ENCODE data around the gene GPD2.
A peak's percentile ranks its signal among the peaks of the same experiment; 100 is the strongest.

The GPD2 gene

GRCh38 chr2:156512451-156512850 is 76.3 kb downstream of the GPD2 start:
- no peak overlapping the region for H3K4me3 ChIP-seq (ENCODE audit: low read depth, low read length)
- no peaks in the 10 kb centered on the region for H3K9me3 ChIP-seq (ENCODE audit: control insufficient read depth, insufficient read depth, low read depth, low read length)
- ChIA-PET POLR2A (no interaction called here), CTCF (no interaction called here)
- peaks cover 0 to 3% of the 10 kb centered on the region in 2 experiments; a peak in 1 of 3 replicates for H3K36me3 ChIP-seq (ENCODE audit: control insufficient read depth in 2 of 2, insufficient read depth in 1 of 2, low read length in 2 of 2)
- H3K4me1 ChIP-seq (ENCODE audit: control insufficient read depth, insufficient read depth, low read length) = no peaks in the 10 kb centered on the region
- no peak overlapping the region for H3K27ac ChIP-seq (ENCODE audit: extremely low read depth, low read depth, low read length)
- no peak for TF ChIP-seq ZSCAN23 (tag by site-specific recombination; IDR thresholded peaks at IDR 0.05)
- peak; percentile 66; the same call in 1 of the 2 replicates for TF ChIP-seq FEZF1 (tag by site-specific recombination; IDR thresholded peaks at IDR 0.05)
- TF ChIP-seq ZIC2 (tag by site-specific recombination; IDR thresholded peaks at IDR 0.05) = no peak

- no peak overlapping the region for H3K4me3 ChIP-seq (ENCODE audit: low read depth, low read length)
- no peaks in the 10 kb centered on the region for H3K9me3 ChIP-seq (ENCODE audit: control insufficient read depth, insufficient read depth, low read depth, low read length)
- POLR2A ChIA-PET = no interaction called here
- peaks cover 0 to 3% of the 10 kb centered on the region in 2 experiments; a peak in 1 of 3 replicates for H3K36me3 ChIP-seq (ENCODE audit: control insufficient read depth in 2 of 2, insufficient read depth in 1 of 2, low read length in 2 of 2)
- H3K4me1 ChIP-seq (ENCODE audit: control insufficient read depth, insufficient read depth, low read length) = no peaks in the 10 kb centered on the region
- CTCF ChIA-PET = interaction anchor here (0.7 kb wide), 1 partner anchor 218 kb away, joined by 3 read pairs; no protein-coding TSS in a partner anchor
- H3K27ac ChIP-seq (ENCODE audit: extremely low read depth, low read depth, low read length) = no peak overlapping the region
- TF ChIP-seq AEBP2 (tag by site-specific recombination; IDR thresholded peaks at IDR 0.05; ENCODE audit: borderline replicate concordance) = no peak
Observed at GRCh38 chr2:156513219-156513618, 77.0 kb downstream of the GPD2 start.

- Histone ChIP-seq H3K27ac (ENCODE audit: extremely low read depth, low read depth, low read length) (no peak overlapping the region), H3K36me3 (ENCODE audit: control insufficient read depth in 2 of 2, insufficient read depth in 1 of 2, low read length in 2 of 2) (peaks cover 0 to 3% of the 10 kb centered on the region in 2 experiments; a peak in 1 of 3 replicates), H3K4me3 (ENCODE audit: low read depth, low read length) (no peak overlapping the region), H3K4me1 (ENCODE audit: control insufficient read depth, insufficient read depth, low read length) (no peaks in the 10 kb centered on the region), H3K9me3 (ENCODE audit: control insufficient read depth, insufficient read depth, low read depth, low read length) (no peaks in the 10 kb centered on the region)
- CTCF ChIA-PET = no interaction called here
- TF ChIP-seq ZNF549 (tag by site-specific recombination; IDR thresholded peaks at IDR 0.05) = no peak
- TF ChIP-seq ZNF777 (tag by site-specific recombination; IDR thresholded peaks at IDR 0.05; ENCODE audit: borderline replicate concordance) = no peak
- no peak for TF ChIP-seq ZNF350 (tag by site-specific recombination; IDR thresholded peaks at IDR 0.05)
- POLR2A ChIA-PET = no interaction called here
Observed at GRCh38 chr2:156517419-156517818, 81.2 kb downstream of the GPD2 start.

GRCh38 chr2:156518138-156518537 is 82.0 kb downstream of the GPD2 start:
- H3K9me3 ChIP-seq (ENCODE audit: control insufficient read depth, insufficient read depth, low read depth, low read length) = no peaks in the 10 kb centered on the region
- no peak overlapping the region for H3K4me3 ChIP-seq (ENCODE audit: low read depth, low read length)
- CTCF ChIA-PET = interaction anchor here (0.6 kb wide), 1 partner anchor 665 kb away, joined by 5 read pairs; no protein-coding TSS in a partner anchor
- H3K27ac ChIP-seq (ENCODE audit: extremely low read depth, low read depth, low read length) = no peak overlapping the region
- POLR2A ChIA-PET = no interaction called here
- no peak for TF ChIP-seq ZNF548 (tag by site-specific recombination; IDR thresholded peaks at IDR 0.05)
- no peak for TF ChIP-seq ZNF677 (tag by site-specific recombination; IDR thresholded peaks at IDR 0.05)
- no peak for TF ChIP-seq ZNF211 (tag by site-specific recombination; IDR thresholded peaks at IDR 0.05; ENCODE audit: low read depth)
- no peak for TF ChIP-seq ZNF747 (tag by site-specific recombination; IDR thresholded peaks at IDR 0.05)
- TF ChIP-seq ZNF19 (tag by site-specific recombination; IDR thresholded peaks at IDR 0.05; ENCODE audit: low read depth) = no peak
- TF ChIP-seq GLI2 (tag by site-specific recombination; IDR thresholded peaks at IDR 0.05; ENCODE audit: borderline replicate concordance, low read depth) = no peak
- no peak for TF ChIP-seq YY2 (tag by site-specific recombination; IDR thresholded peaks at IDR 0.05)
- TF ChIP-seq ZNF791 (tag by site-specific recombination; IDR thresholded peaks at IDR 0.05) = no peak
- H3K36me3 ChIP-seq (ENCODE audit: control insufficient read depth in 2 of 2, insufficient read depth in 1 of 2, low read length in 2 of 2) = peaks cover 0 to 3% of the 10 kb centered on the region in 2 experiments; a peak in 1 of 3 replicates
- H3K4me1 ChIP-seq (ENCODE audit: control insufficient read depth, insufficient read depth, low read length) = no peaks in the 10 kb centered on the region
